ENCODE results near the gene NUDT1. TPM values are rescaled to one million over a fixed set of nuclear protein-coding genes. Genes with fewer than 3 reads are reported as not detected.
A peak's percentile ranks its signal among the peaks of the same experiment; 100 is the strongest.

NUDT1 gene
- polyA plus RNA-seq, 4 donors, result 18.0 to 23.5 (median 19.3) TPM

DNA sequence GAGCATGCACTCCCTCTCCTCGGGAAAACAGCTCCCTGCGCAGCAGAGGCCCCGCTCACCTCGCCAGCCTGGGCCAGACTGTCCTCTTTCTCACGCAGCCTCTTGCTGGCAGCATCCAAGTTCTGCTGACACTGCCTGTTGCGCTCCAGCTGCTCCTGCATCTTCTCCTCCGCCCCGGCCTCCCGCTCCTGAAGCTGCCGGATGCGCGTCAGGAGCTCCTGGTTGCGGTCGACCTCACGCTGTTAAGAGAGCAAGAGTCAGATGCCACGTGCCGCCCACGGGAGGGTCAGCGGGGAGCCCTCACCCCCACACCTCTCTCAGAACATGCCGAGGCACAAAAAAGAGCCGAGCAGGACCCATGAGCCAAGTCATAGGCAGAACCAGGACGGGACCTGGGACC is 19.5 kb upstream of the NUDT1 start:
- no peak for DNase-seq (ENCODE audit: low read depth in 4 of 4, low spot score in 3 of 4)

- no peak for DNase-seq (ENCODE audit: low read depth in 4 of 4, low spot score in 3 of 4)
Observed at GRCh38 chr7:2223321-2223720, 18.7 kb upstream of the NUDT1 start.

DNA sequence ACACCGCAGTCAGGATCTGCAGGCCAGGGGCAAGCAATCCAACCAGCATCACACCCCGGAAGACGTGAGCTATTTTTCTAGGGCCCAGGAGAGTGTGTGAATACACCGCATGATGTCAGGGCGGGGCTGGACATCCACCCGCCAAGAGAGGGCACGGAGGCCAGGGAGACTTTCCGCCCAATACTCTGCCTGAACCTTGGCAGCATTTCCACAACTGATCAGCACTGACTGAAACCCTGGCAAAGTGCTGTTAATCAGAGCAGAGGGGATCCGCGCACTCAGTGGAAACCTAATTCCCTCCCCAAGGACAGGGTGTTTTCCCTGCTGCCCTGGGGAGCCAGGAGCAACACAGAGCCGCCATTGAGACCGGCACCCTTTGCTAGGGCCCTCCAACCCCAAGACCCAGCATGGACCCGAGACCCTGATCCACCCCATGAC is 17.5 kb upstream of the NUDT1 start:
- no peak for DNase-seq (ENCODE audit: low read depth in 4 of 4, low spot score in 3 of 4)

DNA sequence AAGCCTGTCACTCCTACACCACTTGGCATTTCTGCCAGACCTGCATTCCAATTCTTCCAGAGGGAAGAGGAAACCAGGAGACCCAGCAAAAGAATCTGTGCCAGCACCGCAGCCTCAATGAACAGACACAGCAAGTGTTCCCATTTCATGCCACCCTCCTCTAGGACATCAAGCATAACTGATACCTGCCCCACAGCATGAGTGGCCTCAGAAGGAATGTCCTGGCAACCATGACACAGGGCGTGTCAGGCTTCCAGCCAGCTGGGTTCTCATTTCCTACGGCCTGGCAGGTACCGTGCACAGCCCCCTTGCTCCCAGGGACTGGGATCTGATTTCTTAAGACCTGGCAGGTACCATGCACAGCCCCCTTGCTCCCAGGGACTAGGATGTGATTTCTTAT is 17.1 kb upstream of the NUDT1 start:
- DNase-seq (ENCODE audit: low read depth in 4 of 4, low spot score in 3 of 4), result no peak

DNA sequence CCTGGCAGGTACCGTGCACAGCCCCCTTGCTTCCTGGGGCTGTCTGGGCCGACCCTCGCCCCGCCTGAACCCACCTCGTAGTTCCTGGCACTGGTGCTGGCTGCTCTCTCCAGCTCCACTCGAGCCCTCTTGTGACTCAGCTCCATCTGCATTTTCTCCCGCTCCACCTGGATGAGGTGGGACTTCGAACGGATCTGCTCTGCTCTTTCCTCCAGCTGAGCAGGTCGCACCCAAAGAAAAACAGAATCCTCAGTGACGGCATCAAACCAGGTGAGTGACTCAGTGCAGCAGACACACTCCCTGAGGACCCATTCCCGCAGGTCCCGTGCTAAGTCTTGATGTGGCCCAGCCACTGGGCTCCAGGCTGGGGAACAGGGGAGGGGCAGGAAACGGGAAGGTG is 16.7 kb upstream of the NUDT1 start:
- no peak for DNase-seq (ENCODE audit: low read depth in 4 of 4, low spot score in 3 of 4)

- no peak for DNase-seq (ENCODE audit: low read depth in 4 of 4, low spot score in 3 of 4)
Observed at GRCh38 chr7:2225830-2226229, 16.2 kb upstream of the NUDT1 start.

- DNase-seq (ENCODE audit: low read depth in 4 of 4, low spot score in 3 of 4), result no peak
Observed at GRCh38 chr7:2227699-2228098, 14.3 kb upstream of the NUDT1 start.

DNA sequence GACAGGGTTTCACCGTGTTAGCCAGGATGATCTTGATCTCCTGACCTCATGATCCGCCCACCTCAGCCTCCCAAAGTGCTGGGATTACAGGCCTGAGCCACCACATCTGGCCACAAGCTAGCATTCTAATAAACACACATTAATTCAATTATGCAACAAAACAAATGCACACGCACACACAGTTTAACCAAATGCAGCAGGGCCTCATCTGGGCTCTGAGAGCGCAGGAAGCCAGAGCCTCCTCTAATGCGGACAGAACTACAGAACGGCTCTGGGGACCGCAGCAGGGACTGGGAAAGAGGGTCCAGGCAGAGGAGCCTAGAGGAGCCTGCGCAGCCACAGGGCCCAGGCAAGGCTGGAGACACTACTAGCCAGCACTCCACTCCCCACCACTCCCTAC is 13.1 kb upstream of the NUDT1 start:
- DNase-seq (ENCODE audit: low read depth in 4 of 4, low spot score in 3 of 4), result no peak

- DNase-seq (ENCODE audit: low read depth in 4 of 4, low spot score in 3 of 4), result no peak
Observed at GRCh38 chr7:2229467-2229866, 12.6 kb upstream of the NUDT1 start.

GRCh38 chr7:2230226-2230625 is 11.8 kb upstream of the NUDT1 start:
- no peak for DNase-seq (ENCODE audit: low read depth in 4 of 4, low spot score in 3 of 4)

GRCh38 chr7:2230882-2231281 is 11.1 kb upstream of the NUDT1 start:
- no peak for DNase-seq (ENCODE audit: low read depth in 4 of 4, low spot score in 3 of 4)

GRCh38 chr7:2231992-2232765 is 9.8 kb upstream of the NUDT1 start:
- DNase-seq (ENCODE audit: low read depth in 4 of 4, low spot score in 3 of 4), result no peak

- DNase-seq (ENCODE audit: low read depth in 4 of 4, low spot score in 3 of 4), result peak; percentile 81 to 86 (median 82)
Observed at GRCh38 chr7:2232766-2233520, 9.1 kb upstream of the NUDT1 start, which contains the start of gene MAD1L1. TSS of gene MAD1L1 (minus strand) at chr7:2232945. CDS start at chr7:2230133, 2,812 bp downstream.

- no peak for DNase-seq (ENCODE audit: low read depth in 4 of 4, low spot score in 3 of 4)
Observed at GRCh38 chr7:2233926-2234325, 8.1 kb upstream of the NUDT1 start.

GRCh38 chr7:2237109-2237602 is 4.9 kb upstream of the NUDT1 start:
- DNase-seq (ENCODE audit: low read depth in 4 of 4, low spot score in 3 of 4), result no peak

DNA sequence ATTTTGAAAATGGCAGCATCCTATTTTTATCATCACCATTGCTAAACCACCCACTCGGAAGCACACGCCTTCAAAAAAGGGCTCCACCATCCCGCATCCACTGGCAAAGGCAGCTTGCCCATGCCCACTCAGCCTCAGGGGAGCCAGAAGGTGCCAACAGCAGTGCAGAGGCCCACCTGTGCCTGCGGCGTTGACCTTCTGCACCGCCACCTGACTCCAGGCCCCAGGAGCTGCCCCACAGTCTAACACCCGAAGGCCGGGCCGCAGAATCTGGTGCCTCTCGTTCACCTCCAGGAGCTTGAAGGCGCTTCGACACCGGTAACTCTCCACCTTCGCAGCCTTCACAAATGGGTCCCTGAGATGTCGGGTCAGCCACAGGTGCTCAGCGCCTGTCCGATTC is 2.8 kb upstream of the NUDT1 start:
- DNase-seq (ENCODE audit: low read depth in 4 of 4, low spot score in 3 of 4), result no peak

- DNase-seq (ENCODE audit: low read depth in 4 of 4, low spot score in 3 of 4), result no peak
Observed at GRCh38 chr7:2242541-2243429, 759 bp downstream of the NUDT1 start.

DNA sequence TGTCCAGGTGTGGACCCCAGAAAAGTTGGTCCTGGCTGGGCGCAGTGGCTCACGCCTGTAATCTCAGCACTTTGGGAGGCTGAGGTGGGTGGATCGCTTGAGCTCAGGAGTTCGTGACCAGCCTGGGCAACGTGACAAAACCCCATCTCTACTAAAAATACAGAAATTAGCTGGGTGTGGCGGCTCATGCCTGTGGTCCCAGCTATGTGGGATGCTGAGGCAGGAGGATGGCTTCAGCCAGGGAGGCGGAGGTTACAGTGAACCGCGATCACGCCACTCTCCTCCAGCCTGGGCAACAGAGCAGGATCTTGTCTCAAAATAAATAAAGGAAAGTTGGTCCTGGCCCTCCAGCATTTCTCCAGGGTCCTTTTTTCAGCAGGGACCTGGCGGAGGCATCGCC is 1.4 kb downstream of the NUDT1 start:
- no peak for DNase-seq (ENCODE audit: low read depth in 4 of 4, low spot score in 3 of 4)

DNA sequence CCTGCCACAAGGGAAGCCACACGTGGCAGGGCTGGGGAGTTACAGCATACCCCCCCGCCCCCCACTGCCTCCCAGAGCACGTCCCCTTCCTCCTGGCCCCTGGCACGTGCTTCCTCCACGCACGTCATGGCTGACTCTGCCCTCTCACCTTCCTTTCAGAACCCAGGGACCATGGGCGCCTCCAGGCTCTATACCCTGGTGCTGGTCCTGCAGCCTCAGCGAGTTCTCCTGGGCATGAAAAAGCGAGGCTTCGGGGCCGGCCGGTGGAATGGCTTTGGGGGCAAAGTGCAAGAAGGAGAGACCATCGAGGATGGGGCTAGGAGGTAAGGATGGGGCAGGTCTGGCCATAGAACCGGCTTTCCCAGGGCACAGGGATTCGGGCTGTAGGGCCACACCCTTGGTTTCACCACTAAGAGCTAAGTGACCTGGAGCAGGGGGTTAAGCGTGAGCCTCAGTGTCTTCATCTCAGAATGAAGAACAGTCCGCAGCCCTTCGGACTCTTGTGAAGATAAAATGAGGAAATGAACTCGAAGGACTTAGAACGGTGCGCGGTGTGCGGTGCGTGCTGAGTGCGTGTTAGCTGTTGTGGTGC is 2.5 kb downstream of the NUDT1 start:
- no peak for DNase-seq (ENCODE audit: low read depth in 4 of 4, low spot score in 3 of 4)

DNA sequence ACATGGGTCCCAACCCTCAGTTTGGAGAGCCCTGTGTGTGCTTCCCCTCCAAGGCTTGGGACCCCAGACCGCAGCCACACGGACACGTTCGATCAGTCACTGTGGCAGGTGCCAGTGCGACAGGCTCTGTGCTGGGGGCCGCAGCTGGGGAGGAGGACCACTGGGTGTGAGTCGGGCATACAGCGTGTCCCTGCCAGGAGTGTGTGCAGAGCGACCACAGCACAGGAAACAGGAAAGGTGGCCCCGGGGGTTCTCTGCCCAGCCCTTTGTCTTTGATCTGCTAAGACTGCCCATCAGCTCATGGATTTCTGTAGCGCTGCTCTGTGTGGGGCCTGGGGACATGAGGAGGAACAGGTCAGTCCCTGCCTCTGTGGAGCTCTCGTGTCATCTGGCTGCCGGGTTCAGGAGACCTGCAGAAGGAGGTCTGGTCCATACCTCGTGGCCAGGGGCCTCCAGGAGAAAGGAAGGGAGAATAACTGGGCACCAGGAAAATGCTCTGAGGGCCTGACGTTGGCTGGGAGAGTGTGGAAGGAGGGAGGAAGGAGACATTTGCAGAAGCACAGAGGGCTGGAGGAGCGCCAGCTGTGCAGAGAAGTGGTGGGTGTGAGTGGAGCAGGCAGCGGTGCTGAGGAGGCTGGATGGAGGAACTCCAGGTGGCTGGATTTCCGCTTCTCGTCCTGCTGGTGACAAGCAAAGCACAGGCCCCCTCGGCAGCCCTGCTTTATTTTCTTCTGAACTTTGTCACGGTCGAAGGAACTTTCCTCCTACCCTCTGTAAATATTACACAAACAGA is 4.1 kb downstream of the NUDT1 start:
- no peak for DNase-seq (ENCODE audit: low read depth in 4 of 4, low spot score in 3 of 4)

Measured in right renal pelvis (tissue), 4 donors.